ENCODE measurements around the gene LRRC26. TPM values are rescaled to one million over a fixed set of nuclear protein-coding genes. Genes with fewer than 3 reads are reported as not detected.

Gene LRRC26
- polyA plus RNA-seq, 3 donors, result not detected

GRCh38 chr9:137188490-137189296, 18.8 kb upstream of the LRRC26 start, which contains the start of the genes ANAPC2 and SSNA1:
ANAPC2 (minus strand) TSS chr9:137188560; CDS start chr9:137188532, 28 bp downstream.
SSNA1 (plus strand) TSS chr9:137188676; CDS start chr9:137188727, 51 bp downstream.
- Histone ChIP-seq H3K9me3 (replicated peaks in 1 of 2; ENCODE audit: control insufficient read depth in 1 of 2, insufficient read depth in 1 of 2, low read length in 2 of 2) (no peaks in the 10 kb centered on the region), H3K27ac (ENCODE audit: low read depth in 1 of 2, low read length in 2 of 2) (peak within 1 kb of the TSS; percentile 83 to 96), H3K79me2 (ENCODE audit: insufficient read depth, low read length) (peaks cover 44% of the 10 kb centered on the region), H3K36me3 (replicated peaks in 1 of 2; ENCODE audit: control insufficient read depth in 1 of 2, insufficient read depth in 2 of 2, low read length in 2 of 2) (peaks cover 47 to 53% of the 10 kb centered on the region in 2 donors), H3K27me3 (ENCODE audit: control insufficient read depth in 2 of 2, insufficient read depth in 2 of 2, low read length in 2 of 2) (no peaks in the 10 kb centered on the region), H2AFZ (ENCODE audit: insufficient read depth, low read depth, low read length, poor library complexity, severe bottlenecking) (peak within 1 kb of the TSS; percentile 83), H4K20me1 (ENCODE audit: insufficient read depth, low read length) (peaks cover 28% of the 10 kb centered on the region), H3K4me3 (replicated peaks in 1 of 3; ENCODE audit: low read depth in 2 of 3, low read length in 3 of 3) (peak within 1 kb of the TSS; percentile 83 to 95 (median 92)), H3K4me2 (replicated peaks; ENCODE audit: extremely low read depth, low read length, poor library complexity, severe bottlenecking) (peak within 1 kb of the TSS; percentile 100), H3K4me1 (ENCODE audit: control insufficient read depth in 1 of 2, insufficient read depth in 2 of 2, low read length in 2 of 2) (peaks cover 28 to 39% of the 10 kb centered on the region in 2 donors), H3K9ac (ENCODE audit: insufficient read depth, low read length, poor library complexity, severe bottlenecking) (peak within 1 kb of the TSS; percentile 95)
- peaks cover 0 to 2% (median 0%) of the 10 kb centered on the region in 7 donors for H3K9me3 Mint-ChIP-seq
- under 1% methylated on average over 98 of the region's 98 CpGs for WGBS (ENCODE audit: insufficient coverage)
- peak; percentile 94 to 97 (median 95) for DNase-seq
- peak within 1 kb of the TSS; percentile 88 to 97 for H3K4me3 Mint-ChIP-seq
- peaks cover 32% of the 10 kb centered on the region for H3K4me1 Mint-ChIP-seq
- intact Hi-C loops (cut with micrococcal nuclease), result loop anchor here (1.0 to 5.0 kb wide), 5 partner anchors 12 to 49 kb away; partner anchors contain the start of genes NDOR1 (in 1 of the 2), TMEM203 (in 1 of the 2) and TPRN (in 1 of the 2)
- peak; percentile 42 for TF ChIP-seq CTCF (IDR thresholded peaks at IDR 0.05)
- H3K36me3 Mint-ChIP-seq, result peaks cover 26 to 63% of the 10 kb centered on the region in 2 donors
- H3K27me3 Mint-ChIP-seq (ENCODE audit: low read depth in 3 of 3), result no peaks in the 10 kb centered on the region
- peak within 1 kb of the TSS; percentile 93 to 98 (median 96) for H3K27ac Mint-ChIP-seq

GRCh38 chr9:137188086-137188489, 18.2 kb upstream of the LRRC26 start:
- Histone ChIP-seq H3K4me1 (ENCODE audit: control insufficient read depth in 1 of 2, insufficient read depth in 2 of 2, low read length in 2 of 2) (peaks cover 28 to 39% of the 10 kb centered on the region in 2 donors), H2AFZ (ENCODE audit: insufficient read depth, low read depth, low read length, poor library complexity, severe bottlenecking) (peak overlapping the region; percentile 83), H3K27me3 (ENCODE audit: control insufficient read depth in 2 of 2, insufficient read depth in 2 of 2, low read length in 2 of 2) (no peaks in the 10 kb centered on the region), H3K27ac (ENCODE audit: low read depth in 1 of 2, low read length in 2 of 2) (peak overlapping the region; percentile 70 to 96), H3K4me2 (replicated peaks; ENCODE audit: extremely low read depth, low read length, poor library complexity, severe bottlenecking) (peak overlapping the region; percentile 100), H3K36me3 (replicated peaks in 1 of 2; ENCODE audit: control insufficient read depth in 1 of 2, insufficient read depth in 2 of 2, low read length in 2 of 2) (peaks cover 53 to 60% of the 10 kb centered on the region in 2 donors), H3K9me3 (replicated peaks in 1 of 2; ENCODE audit: control insufficient read depth in 1 of 2, insufficient read depth in 1 of 2, low read length in 2 of 2) (no peaks in the 10 kb centered on the region), H3K79me2 (ENCODE audit: insufficient read depth, low read length) (peaks cover 44% of the 10 kb centered on the region), H4K20me1 (ENCODE audit: insufficient read depth, low read length) (peaks cover 28% of the 10 kb centered on the region), H3K9ac (ENCODE audit: insufficient read depth, low read length, poor library complexity, severe bottlenecking) (peak overlapping the region; percentile 95), H3K4me3 (replicated peaks in 1 of 3; ENCODE audit: low read depth in 2 of 3, low read length in 3 of 3) (peak overlapping the region; percentile 83 to 95 (median 92))
- Mint-ChIP-seq H3K27ac (peak overlapping the region; percentile 91 to 96 (median 94)), H3K27me3 (ENCODE audit: low read depth in 3 of 3) (no peaks in the 10 kb centered on the region), H3K9me3 (peaks cover 0 to 2% (median 0%) of the 10 kb centered on the region in 7 donors), H3K36me3 (peaks cover 32 to 69% of the 10 kb centered on the region in 2 donors), H3K4me1 (peaks cover 32% of the 10 kb centered on the region), H3K4me3 (peak overlapping the region; percentile 86 to 94)
- intact Hi-C loops (cut with micrococcal nuclease), result loop anchor here (1.0 to 5.0 kb wide), 4 partner anchors 12 to 49 kb away; partner anchors contain the start of genes NDOR1 (in 1 of the 2), TMEM203 (in 1 of the 2) and TPRN (in 1 of the 2)
- no peak for TF ChIP-seq CTCF (IDR thresholded peaks at IDR 0.05)
- peak in 1 of 3 donors; percentile 13 for DNase-seq
- WGBS (ENCODE audit: insufficient coverage), result under 1% methylated on average over 30 of the region's 31 CpGs
